Panc1 (cell line): ENCODE results near the gene SPC25. TPM values are rescaled to one million over a fixed set of nuclear protein-coding genes. Genes with fewer than 3 reads are reported as not detected.

Experiments
- ATAC-seq: fragments of 200-7000 bp; cut with Tn5 transposase; 2 replicates; pipeline ENCODE4 v1.9.1; 2020; ENCODE audit warnings: mild to moderate bottlenecking, moderate library complexity
- Bru-seq: library from RNA; stranded (reverse); fragments of 400-500 nt; gene quantifications from one replicate; lab custom pipeline; 2021; lab: Mats Ljungman, UMichigan
- BruChase-seq, 2 experiments: library from RNA; stranded (reverse); fragments of 400-500 nt; gene quantifications; one replicate each; lab custom pipeline; 2021; lab: Mats Ljungman, UMichigan
- BruUV-seq: library from RNA; stranded (reverse); fragments of 400-500 nt; replicated peaks from 2 replicates; lab custom pipeline; 2021; lab: Mats Ljungman, UMichigan
- CTCF ChIA-PET: fragments of 300-600 bp; sonication (Branson Sonifier 250); formaldehyde crosslinking; loops from one replicate; lab custom pipeline; 2022; ENCODE audit warnings: antibody characterized with exemption; lab: Charles Lee
- POLR2A ChIA-PET: fragments of 300-600 bp; sonication (Branson Sonifier 250); formaldehyde crosslinking; loops from one replicate; lab custom pipeline; 2022; ENCODE audit warnings: antibody characterized with exemption; lab: Charles Lee
- DNase-seq: peaks from one replicate; pipeline ENCODE4 v3.0.0-alpha.2; 2010; ENCODE audit warnings: low read depth, low spot score
- H3K27ac ChIP-seq: 2 replicates; pipeline ENCODE4 v1.5.1; 2011; ENCODE audit warnings: mild to moderate bottlenecking, low read length, inconsistent platforms
- H3K27me3 ChIP-seq: fragments of 200-500 bp; sonication (Bioruptor generic); 2 replicates; pipeline ENCODE4 v1.6.0; 2014; ENCODE audit warnings: low read length, inconsistent platforms; ENCODE audit not compliant: control insufficient read depth, insufficient read depth
- H3K36me3 ChIP-seq: fragments of 200-500 bp; sonication (Bioruptor generic); 2 replicates; pipeline ENCODE4 v1.5.1; 2014; ENCODE audit warnings: inconsistent platforms, mild to moderate bottlenecking, low read length, moderate library complexity; ENCODE audit not compliant: control insufficient read depth, insufficient read depth
- H3K4me1 ChIP-seq: 2 replicates; pipeline ENCODE4 v1.5.1; 2011; ENCODE audit warnings: inconsistent platforms, mild to moderate bottlenecking, low read length, moderate library complexity; ENCODE audit not compliant: control insufficient read depth, insufficient read depth
- H3K4me3 ChIP-seq, 2 experiments: 2 replicates each; pipeline ENCODE4 v1.5.1; 2011 to 2012; ENCODE audit warnings: low read depth in 2 of 2, low read length in 2 of 2, mild to moderate bottlenecking in 2 of 2, inconsistent platforms in 1 of 2, moderate library complexity in 1 of 2
- H3K9me3 ChIP-seq: fragments of 200-500 bp; sonication (Bioruptor generic); 2 replicates; pipeline ENCODE4 v1.5.1; 2014; ENCODE audit warnings: low read depth, mild to moderate bottlenecking, inconsistent platforms, low read length, moderate library complexity; ENCODE audit not compliant: control insufficient read depth, insufficient read depth
- CTCF ChIP-seq: fragments of 450-650 bp; IDR thresholded peaks from 2 replicates; pipeline ENCODE4 v1.5.1; 2017; ENCODE audit warnings: mild to moderate bottlenecking
- POLR2AphosphoS5 ChIP-seq: IDR thresholded peaks from 2 replicates; pipeline ENCODE4 v1.6.1; 2012; ENCODE audit warnings: mild to moderate bottlenecking, low read depth, low read length, moderate library complexity
- SIN3A ChIP-seq: IDR thresholded peaks from 2 replicates; pipeline ENCODE4 v1.6.1; 2012; ENCODE audit warnings: low read depth, mild to moderate bottlenecking, low read length, moderate library complexity, borderline replicate concordance; ENCODE audit not compliant: insufficient read depth
- TCF7L2 ChIP-seq: IDR thresholded peaks from 2 replicates; pipeline ENCODE4 v1.6.1; 2011; ENCODE audit warnings: mild to moderate bottlenecking, low read depth, low read length, inconsistent platforms
- in situ Hi-C: cut with HindIII; loops from 2 replicates; pipeline ENCODE4 v1.10.0; 2016; ENCODE audit warnings: low sequenced_read_pairs, low pct_unique_long_range_greater_than_20kb
- intact Hi-C: fragments of 100-400 bp; cut with micrococcal nuclease; formaldehyde crosslinking; loops from one replicate; pipeline ENCODE4 v1.10.0; 2022; ENCODE audit not compliant: unreplicated experiment
- long read RNA-seq: library from polyadenylated mRNA; unstranded; transcript quantifications from one replicate; pipeline ENCODE4 v2.0.0, GENCODE V29; 2021; ENCODE audit not compliant: unreplicated experiment
- polyA plus RNA-seq: library from polyadenylated mRNA; unstranded; fragments of >200 nt; gene quantifications from one replicate; pipeline ENCODE4 v1.2.1, GENCODE V29; 2012; ENCODE audit warnings: missing spikeins; ENCODE audit not compliant: insufficient read length
- total RNA-seq: library from RNA; stranded (reverse); gene quantifications from one replicate; pipeline ENCODE4 v1.2.1, GENCODE V29; 2021; ENCODE audit not compliant: unreplicated experiment
- TF ChIP-seq, protein P1 (sequence below), 2 experiments: IDR thresholded peaks; 2 replicates each; pipeline ENCODE4 v1.6.1; 2011 to 2012; ENCODE audit warnings: low read depth in 2 of 2, control low read depth in 1 of 2, low read length in 1 of 2, mild to moderate bottlenecking in 1 of 2, moderate library complexity in 1 of 2; ENCODE audit not compliant: insufficient read depth in 1 of 2

SPC25 gene, protein sequence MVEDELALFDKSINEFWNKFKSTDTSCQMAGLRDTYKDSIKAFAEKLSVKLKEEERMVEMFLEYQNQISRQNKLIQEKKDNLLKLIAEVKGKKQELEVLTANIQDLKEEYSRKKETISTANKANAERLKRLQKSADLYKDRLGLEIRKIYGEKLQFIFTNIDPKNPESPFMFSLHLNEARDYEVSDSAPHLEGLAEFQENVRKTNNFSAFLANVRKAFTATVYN
- total RNA-seq (21.1 TPM), Bru-seq, nascent RNA (percentile 80 among the genes with signal in this experiment), BruChase-seq, experiment 1, labeled RNA remaining after a 2-hour chase (percentile 73 among the genes with signal in this experiment), BruChase-seq, experiment 2, labeled RNA remaining after a 6-hour chase (percentile 71 among the genes with signal in this experiment)
- polyA plus RNA-seq = 6.7 TPM
- long read RNA-seq, transcript SPC25-201 (7 exons, 1,354 nt) = major isoform, 41 of 48 reads
- long read RNA-seq, partial matches to known transcripts = 4 of 48 reads
- long read RNA-seq, other reads (novel, unspliced or antisense) = 3 of 48 reads

GRCh38 chr2:168890006-168890782 lies at the start of gene SPC25:
Gene SPC25 (minus strand): TSS chr2:168890430. CDS start chr2:168889519, 911 bp downstream.
- BruUV-seq = no TSS peak
- ChIA-PET CTCF (no interaction called here), POLR2A (no interaction called here)
- H3K27me3 ChIP-seq = peaks cover 9% of the 10 kb centered on the region
- intact Hi-C loops = no loop called here
- peak; percentile 100 for ATAC-seq
- peaks cover 3% of the 10 kb centered on the region; the same call in 1 of the 2 replicates for H3K36me3 ChIP-seq
- peak within 1 kb of the TSS; percentile 87 for H3K27ac ChIP-seq
- H3K9me3 ChIP-seq = no peaks in the 10 kb centered on the region
- peak; percentile 60 for DNase-seq
- H3K4me3 ChIP-seq = peak within 1 kb of the TSS; percentile 82 to 84
- 0 out of 2 replicates have a peak, but pooled peaks have one; percentile 84 for TF ChIP-seq SIN3A
- 0 out of 2 replicates have a peak, but pooled peaks have one; percentile 14 for TF ChIP-seq TCF7L2
- no peak for TF ChIP-seq CTCF
- peak; percentile 65; the same call in 1 of the 2 replicates for TF ChIP-seq POLR2AphosphoS5
- TF ChIP-seq, protein P1, sequence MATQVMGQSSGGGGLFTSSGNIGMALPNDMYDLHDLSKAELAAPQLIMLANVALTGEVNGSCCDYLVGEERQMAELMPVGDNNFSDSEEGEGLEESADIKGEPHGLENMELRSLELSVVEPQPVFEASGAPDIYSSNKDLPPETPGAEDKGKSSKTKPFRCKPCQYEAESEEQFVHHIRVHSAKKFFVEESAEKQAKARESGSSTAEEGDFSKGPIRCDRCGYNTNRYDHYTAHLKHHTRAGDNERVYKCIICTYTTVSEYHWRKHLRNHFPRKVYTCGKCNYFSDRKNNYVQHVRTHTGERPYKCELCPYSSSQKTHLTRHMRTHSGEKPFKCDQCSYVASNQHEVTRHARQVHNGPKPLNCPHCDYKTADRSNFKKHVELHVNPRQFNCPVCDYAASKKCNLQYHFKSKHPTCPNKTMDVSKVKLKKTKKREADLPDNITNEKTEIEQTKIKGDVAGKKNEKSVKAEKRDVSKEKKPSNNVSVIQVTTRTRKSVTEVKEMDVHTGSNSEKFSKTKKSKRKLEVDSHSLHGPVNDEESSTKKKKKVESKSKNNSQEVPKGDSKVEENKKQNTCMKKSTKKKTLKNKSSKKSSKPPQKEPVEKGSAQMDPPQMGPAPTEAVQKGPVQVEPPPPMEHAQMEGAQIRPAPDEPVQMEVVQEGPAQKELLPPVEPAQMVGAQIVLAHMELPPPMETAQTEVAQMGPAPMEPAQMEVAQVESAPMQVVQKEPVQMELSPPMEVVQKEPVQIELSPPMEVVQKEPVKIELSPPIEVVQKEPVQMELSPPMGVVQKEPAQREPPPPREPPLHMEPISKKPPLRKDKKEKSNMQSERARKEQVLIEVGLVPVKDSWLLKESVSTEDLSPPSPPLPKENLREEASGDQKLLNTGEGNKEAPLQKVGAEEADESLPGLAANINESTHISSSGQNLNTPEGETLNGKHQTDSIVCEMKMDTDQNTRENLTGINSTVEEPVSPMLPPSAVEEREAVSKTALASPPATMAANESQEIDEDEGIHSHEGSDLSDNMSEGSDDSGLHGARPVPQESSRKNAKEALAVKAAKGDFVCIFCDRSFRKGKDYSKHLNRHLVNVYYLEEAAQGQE (IDR thresholded peaks at IDR 0.05; ENCODE audit: insufficient read depth in 1 of 2, low read depth in 2 of 2, low read length in 1 of 2) = no peak
- in situ Hi-C loops = no loop called here
- peaks cover 3% of the 10 kb centered on the region; the same call in 1 of the 2 replicates for H3K4me1 ChIP-seq

DNA sequence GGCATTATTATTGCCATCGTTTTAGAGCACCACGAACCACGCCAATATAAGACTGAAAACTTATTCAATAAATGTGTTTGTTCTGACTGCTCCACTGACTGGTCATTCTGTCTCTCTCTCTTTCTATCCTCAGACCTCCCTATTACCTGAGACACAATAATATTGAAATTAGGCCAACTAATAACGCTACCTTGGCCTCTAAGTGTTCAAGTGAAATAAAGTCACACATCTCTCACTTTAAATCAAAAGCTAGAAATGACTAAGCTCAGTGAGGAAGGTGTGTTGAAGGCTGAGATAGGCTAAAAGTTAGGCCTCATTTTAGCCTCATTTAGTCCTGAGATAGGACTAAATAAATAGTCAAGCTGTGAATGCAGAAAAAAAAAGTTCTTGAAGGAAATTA lies 49.7 kb upstream of the SPC25 start:
- no peak overlapping the region for H3K27ac ChIP-seq
- CTCF ChIA-PET = no interaction called here
- DNase-seq = no peak
- H3K9me3 ChIP-seq = no peaks in the 10 kb centered on the region
- intact Hi-C loops (no loop called here), in situ Hi-C loops (no loop called here)
- H3K27me3 ChIP-seq = peaks cover 11% of the 10 kb centered on the region
- TF ChIP-seq, protein P1 (IDR thresholded peaks at IDR 0.05; ENCODE audit: insufficient read depth in 1 of 2, low read depth in 2 of 2, low read length in 1 of 2) = no peak
- TF ChIP-seq SIN3A (no peak), TCF7L2 (no peak), CTCF (no peak), POLR2AphosphoS5 (no peak)
- no peaks in the 10 kb centered on the region for H3K4me1 ChIP-seq
- no TSS peak for BruUV-seq
- H3K4me3 ChIP-seq = no peak overlapping the region
- ATAC-seq = no peak
- no peaks in the 10 kb centered on the region for H3K36me3 ChIP-seq
- POLR2A ChIA-PET = no interaction called here
